Bronchial epithelial cell (primary cell): ENCODE results near the gene TOMM40. TPM values are rescaled to one million over a fixed set of nuclear protein-coding genes. Genes with fewer than 3 reads are reported as not detected.

Experiments
- DNase-seq: peaks from one replicate; pipeline ENCODE4 v3.0.0-alpha.2; 2010; ENCODE audit warnings: low read depth
- FAIRE-seq: peaks from 2 replicates; lab custom pipeline; 2011; peaks lifted over from hg19 to GRCh38; lab: Jason Lieb, UNC
- H3K27me3 ChIP-seq: 2 replicates; pipeline ENCODE4 v1.5.1; 2011; ENCODE audit warnings: low read length; ENCODE audit not compliant: control insufficient read depth, insufficient read depth
- H3K36me3 ChIP-seq: 2 replicates; pipeline ENCODE4 v1.5.1; 2011; ENCODE audit warnings: low read length; ENCODE audit not compliant: control insufficient read depth, insufficient read depth
- H3K4me3 ChIP-seq: 2 replicates; pipeline ENCODE4 v1.5.1; 2011; ENCODE audit warnings: mild to moderate bottlenecking, low read depth, low read length, control low read depth
- CTCF ChIP-seq: IDR thresholded peaks from 2 replicates; pipeline ENCODE4 v1.5.1; 2011; ENCODE audit warnings: mild to moderate bottlenecking, moderate library complexity, low read length, control low read depth, inconsistent platforms; ENCODE audit not compliant: insufficient read depth, severe bottlenecking
- total RNA-seq: library from RNA; depleted of rRNA; stranded (reverse); fragments of >200 nt; gene quantifications from 2 replicates; pipeline ENCODE4 v1.2.1, GENCODE V29; 2014

Gene TOMM40
- total RNA-seq = 47.6 and 82.9 TPM in 2 replicates

- Histone ChIP-seq H3K27me3 (no peaks in the 10 kb centered on the region), H3K36me3 (peaks cover 29% of the 10 kb centered on the region), H3K4me3 (peak within 1 kb of the TSS; percentile 80)
- TF ChIP-seq CTCF = no peak
- FAIRE-seq = no peak
- peak; percentile 98 for DNase-seq
These were observed at the start of gene TOMM40 for GRCh38 chr19:44891016-44891882. Gene TOMM40, plus strand, starts transcription at chr19:44891254. Its CDS starts 162 bp downstream, at chr19:44891416.

- DNase-seq (no peak), FAIRE-seq (no peak)
- TF ChIP-seq CTCF = no peak
- Histone ChIP-seq H3K27me3 (no peaks in the 10 kb centered on the region), H3K36me3 (no peaks in the 10 kb centered on the region), H3K4me3 (no peak overlapping the region)
These were observed 45.8 kb upstream of the TOMM40 start for GRCh38 chr19:44845286-44845611.

GRCh38 chr19:44845612-44846454 lies 45.2 kb upstream of the TOMM40 start, which contains the start of gene NECTIN2:
Gene NECTIN2, plus strand, starts transcription at chr19:44846297. Its CDS starts 229 bp downstream, at chr19:44846526.
- DNase-seq = peak; percentile 94
- H3K4me3 ChIP-seq = peak within 1 kb of the TSS; percentile 91
- FAIRE-seq = no peak
- no peaks in the 10 kb centered on the region for H3K27me3 ChIP-seq
- H3K36me3 ChIP-seq = no peaks in the 10 kb centered on the region
- TF ChIP-seq CTCF = peak; percentile 89

GRCh38 chr19:44846455-44847143 lies 44.5 kb upstream of the TOMM40 start:
- Histone ChIP-seq H3K4me3 (peak overlapping the region; percentile 91), H3K36me3 (no peaks in the 10 kb centered on the region), H3K27me3 (no peaks in the 10 kb centered on the region)
- no peak for TF ChIP-seq CTCF
- no peak for DNase-seq
- no peak for FAIRE-seq

GRCh38 chr19:44847144-44848035 lies 43.7 kb upstream of the TOMM40 start:
- DNase-seq (peak; percentile 55), FAIRE-seq (no peak)
- Histone ChIP-seq H3K27me3 (no peaks in the 10 kb centered on the region), H3K36me3 (no peaks in the 10 kb centered on the region), H3K4me3 (peak overlapping the region; percentile 91)
- no peak for TF ChIP-seq CTCF
